ENCODE data around the gene TTC9C. TPM values are rescaled to one million over a fixed set of nuclear protein-coding genes. Genes with fewer than 3 reads are reported as not detected.

Gene TTC9C
- total RNA-seq, 1 experiment from 2014 or later: 53.4 TPM

Other genes with a start within 250 kb of the TTC9C start
- 313 and 332 TPM in 2 replicates for gene AHNAK, start 181.7 kb upstream of the TTC9C start, total RNA-seq (2014; rRNA removed)
- 1,532 and 1,571 TPM in 2 replicates for gene EEF1G, start 154.6 kb upstream of the TTC9C start, total RNA-seq (2014; rRNA removed)
- gene TUT1, start 137.0 kb upstream of the TTC9C start, total RNA-seq (2014; rRNA removed): 9.0 and 9.8 TPM in 2 replicates
- 142 and 149 TPM in 2 replicates for gene MTA2, start 126.6 kb upstream of the TTC9C start, total RNA-seq (2014; rRNA removed)
- 41.5 and 46.8 TPM in 2 replicates for gene EML3, start 115.7 kb upstream of the TTC9C start, total RNA-seq (2014; rRNA removed)
- 8.9 and 10.3 TPM in 2 replicates for gene ROM1, start 115.2 kb upstream of the TTC9C start, total RNA-seq (2014; rRNA removed)
- gene B3GAT3, start 106.5 kb upstream of the TTC9C start, total RNA-seq (2014; rRNA removed): 74.1 and 92.8 TPM in 2 replicates
- gene GANAB, start 81.9 kb upstream of the TTC9C start, total RNA-seq (2014; rRNA removed): 267 and 299 TPM in 2 replicates
- gene INTS5, start 75.2 kb upstream of the TTC9C start, total RNA-seq (2014; rRNA removed): 27.9 and 28.1 TPM in 2 replicates
- gene C11orf98, start 63.3 kb upstream of the TTC9C start, total RNA-seq (2014; rRNA removed): 55.7 and 72.4 TPM in 2 replicates
- 3.2 and 8.7 TPM in 2 replicates for gene CSKMT, start 63.2 kb upstream of the TTC9C start, total RNA-seq (2014; rRNA removed)
- 11.0 and 16.4 TPM in 2 replicates for gene UQCC3, start 56.8 kb upstream of the TTC9C start, total RNA-seq (2014; rRNA removed)
- gene LBHD1, start 56.2 kb upstream of the TTC9C start, total RNA-seq (2014; rRNA removed): 3.7 and 4.7 TPM in 2 replicates
- 97.0 and 122 TPM in 2 replicates for gene UBXN1, start 49.4 kb upstream of the TTC9C start, total RNA-seq (2014; rRNA removed)
- 41.4 and 68.1 TPM in 2 replicates for gene LRRN4CL, start 39.0 kb upstream of the TTC9C start, total RNA-seq (2014; rRNA removed)
- gene BSCL2, start 21.1 kb upstream of the TTC9C start, total RNA-seq (2014; rRNA removed): 80.1 and 86.2 TPM in 2 replicates
- gene GNG3, start 20.8 kb upstream of the TTC9C start, total RNA-seq (2014; rRNA removed): not detected in 2 replicates
- 8.7 and 14.4 TPM in 2 replicates for gene HNRNPUL2, start 1.0 kb upstream of the TTC9C start, total RNA-seq (2014; rRNA removed)
- 6.7 and 9.2 TPM in 2 replicates for gene ZBTB3, start 25.7 kb downstream of the TTC9C start, total RNA-seq (2014; rRNA removed)
- 82.5 and 86.6 TPM in 2 replicates for gene POLR2G, start 33.1 kb downstream of the TTC9C start, total RNA-seq (2014; rRNA removed)
- 21.7 and 25.9 TPM in 2 replicates for gene TAF6L, start 42.9 kb downstream of the TTC9C start, total RNA-seq (2014; rRNA removed)
- 53.6 and 78.5 TPM in 2 replicates for gene TMEM179B, start 58.9 kb downstream of the TTC9C start, total RNA-seq (2014; rRNA removed)
- gene TMEM223, start 63.5 kb downstream of the TTC9C start, total RNA-seq (2014; rRNA removed): 26.9 and 32.6 TPM in 2 replicates
- 34.2 and 39.6 TPM in 2 replicates for gene NXF1, start 77.0 kb downstream of the TTC9C start, total RNA-seq (2014; rRNA removed)
- 21.5 and 25.2 TPM in 2 replicates for gene STX5, start 103.6 kb downstream of the TTC9C start, total RNA-seq (2014; rRNA removed)
- not detected in 2 replicates for gene TEX54, start 104.4 kb downstream of the TTC9C start, total RNA-seq (2014; rRNA removed)
- 56.5 and 56.6 TPM in 2 replicates for gene WDR74, start 111.1 kb downstream of the TTC9C start, total RNA-seq (2014; rRNA removed)
- 121 and 132 TPM in 2 replicates for gene SLC3A2, start 152.4 kb downstream of the TTC9C start, total RNA-seq (2014; rRNA removed)
- not detected in 2 replicates for gene CHRM1, start 192.9 kb downstream of the TTC9C start, total RNA-seq (2014; rRNA removed)